Activated T-helper 9 cell treated with anti-CD3 and anti-CD28 coated beads, Interleukin-2, amount 50 U/mL, for 16 hours (primary cell): ENCODE results near the gene UBE2M.
"Not testable (repeated sequence)": the region's sequence is repeated elsewhere in the genome, so short reads cannot be mapped to it uniquely, and the experiment has no call there.

Experiments used
- DNase-seq: peaks from one replicate; pipeline ENCODE4 v3.0.0-alpha.2; 2020; ENCODE audit warnings: low read depth

Gene UBE2M

GRCh38 chr19:58539169-58539559 lies 19.2 kb downstream of the UBE2M start:
- not testable (repeated sequence) for DNase-seq

- DNase-seq, result no peak
Measured at GRCh38 chr19:58538257-58539168, 19.9 kb downstream of the UBE2M start.

- no peak for DNase-seq
Measured at GRCh38 chr19:58536852-58537798, 21.3 kb downstream of the UBE2M start.

GRCh38 chr19:58535857-58536256 lies 22.6 kb downstream of the UBE2M start:
- DNase-seq, result no peak

- DNase-seq, result no peak
Measured at GRCh38 chr19:58531034-58531840, 27.2 kb downstream of the UBE2M start.

GRCh38 chr19:58529405-58529804 lies 29.0 kb downstream of the UBE2M start:
- DNase-seq, result no peak

- DNase-seq, result no peak
Measured at GRCh38 chr19:58522709-58523108, 35.7 kb downstream of the UBE2M start.

- no peak for DNase-seq
Measured at GRCh38 chr19:58521651-58522050, 36.8 kb downstream of the UBE2M start.

GRCh38 chr19:58520257-58520599 lies 38.2 kb downstream of the UBE2M start:
- no peak for DNase-seq

GRCh38 chr19:58519355-58520256 lies 38.8 kb downstream of the UBE2M start, which contains the start of gene ZBTB45:
Gene ZBTB45 (minus strand): TSS chr19:58519810. CDS start chr19:58517673, 2,137 bp downstream.
- peak; percentile 80 for DNase-seq

GRCh38 chr19:58519087-58519354 lies 39.4 kb downstream of the UBE2M start:
- no peak for DNase-seq

- DNase-seq, result no peak
Measured at GRCh38 chr19:58518256-58519086, 39.9 kb downstream of the UBE2M start.

GRCh38 chr19:58516964-58517833 lies 41.2 kb downstream of the UBE2M start:
- no peak for DNase-seq

GRCh38 chr19:58516246-58516836 lies 42.1 kb downstream of the UBE2M start:
- no peak for DNase-seq

- DNase-seq, result no peak
Measured at GRCh38 chr19:58515259-58515658, 43.2 kb downstream of the UBE2M start.

GRCh38 chr19:58514564-58515022 lies 43.8 kb downstream of the UBE2M start:
- DNase-seq, result no peak

GRCh38 chr19:58513694-58514563 lies 44.5 kb downstream of the UBE2M start:
- DNase-seq, result peak; percentile 93
